ENCODE data around the gene CRTAC1. TPM values are rescaled to one million over a fixed set of nuclear protein-coding genes. Genes with fewer than 3 reads are reported as not detected.
A peak's percentile ranks its signal among the peaks of the same experiment; 100 is the strongest.

CRTAC1 gene
- total and polyA plus RNA-seq, 2 donors (not counting 3 experiments of a cell fraction or from before 2014, with no cell fraction given), result 1.4 to 3.0 TPM

- no peak for DNase-seq (ENCODE audit: low read depth, low spot score)
- no peaks in the 10 kb centered on the region for H3K36me3 ChIP-seq (ENCODE audit: control insufficient read depth in 2 of 2, extremely low read depth in 1 of 2, insufficient read depth in 2 of 2, low read length in 2 of 2)
- H3K9me1 ChIP-seq (replicated peaks; ENCODE audit: control insufficient read depth, extremely low read depth, insufficient read depth, low read length), result no peaks in the 10 kb centered on the region
- H3K79me2 ChIP-seq (ENCODE audit: control insufficient read depth, insufficient read depth, low read length), result no peaks in the 10 kb centered on the region
- dilution Hi-C loops (cut with MboI; ENCODE audit: extremely low pct_ligation_motif_present, low sequenced_read_pairs), result no loop called here
- no peaks in the 10 kb centered on the region for H3K27me3 ChIP-seq (ENCODE audit: control insufficient read depth in 2 of 2, insufficient read depth in 2 of 2, low read length in 2 of 2)
- POLR2A ChIA-PET, result no interaction called here
- TF ChIP-seq FOS (IDR thresholded peaks at IDR 0.05; ENCODE audit: borderline replicate concordance, insufficient read depth, low read length), result peak; percentile 39
- TF ChIP-seq EZH2 (IDR thresholded peaks at IDR 0.05; ENCODE audit: borderline replicate concordance, low read depth, low read length, severe bottlenecking), result no peak
- H3K4me1 ChIP-seq (ENCODE audit: control insufficient read depth, extremely low read depth, insufficient read depth, low read length), result no peaks in the 10 kb centered on the region
- H3K4me3 ChIP-seq (replicated peaks in 1 of 3; ENCODE audit: insufficient read depth in 1 of 3, low read depth in 1 of 3, low read length in 3 of 3), result no peak overlapping the region
- intact Hi-C loops (cut with micrococcal nuclease), result no loop called here
- H4K20me1 ChIP-seq (replicated peaks; ENCODE audit: control insufficient read depth, extremely low read depth, insufficient read depth, low read length), result no peaks in the 10 kb centered on the region
- no peak overlapping the region for H3K9ac ChIP-seq (replicated peaks; ENCODE audit: extremely low read depth, insufficient read depth, low read length)
- no peaks in the 10 kb centered on the region for H3K9me3 ChIP-seq (replicated peaks; ENCODE audit: control insufficient read depth, insufficient read depth, low read length)
- FAIRE-seq, result peak; percentile 4
- no peak overlapping the region for H2AFZ ChIP-seq (ENCODE audit: low read depth, low read length)
- no peak overlapping the region for H3K27ac ChIP-seq (ENCODE audit: insufficient read depth, low read depth, low read length)
- CTCF ChIA-PET, result interaction anchor here (1.0 kb wide), 1 partner anchor 10 kb away, joined by 3 read pairs; no protein-coding TSS in a partner anchor
- BruUV-seq (replicated peaks), result no TSS peak
- H3K4me2 ChIP-seq (ENCODE audit: insufficient read depth, low read length), result no peak overlapping the region
These were observed 172.4 kb downstream of the CRTAC1 start for GRCh38 chr10:97858001-97858439.

- FAIRE-seq, result no peak
- POLR2A ChIA-PET, result no interaction called here
- dilution Hi-C loops (cut with MboI; ENCODE audit: extremely low pct_ligation_motif_present, low sequenced_read_pairs), result no loop called here
These were observed 175.7 kb downstream of the CRTAC1 start for GRCh38 chr10:97854743-97855142.

More at GRCh38 chr10:97854743-97855142, 175.7 kb downstream of the CRTAC1 start:
- no peak overlapping the region for H3K4me2 ChIP-seq (ENCODE audit: insufficient read depth, low read length)
- TF ChIP-seq MYC (IDR thresholded peaks at IDR 0.05; ENCODE audit: low read depth, low read length) (no peak), CTCF (IDR thresholded peaks at IDR 0.05; ENCODE audit: extremely low read depth in 1 of 2, insufficient read depth in 1 of 2, low read depth in 1 of 2, low read length in 2 of 2) (no peak), GATA2 (IDR thresholded peaks at IDR 0.05; ENCODE audit: insufficient read depth, insufficient read length, low read depth, low read length) (no peak), EZH2 (IDR thresholded peaks at IDR 0.05; ENCODE audit: borderline replicate concordance, low read depth, low read length, severe bottlenecking) (no peak), POLR2AphosphoS5 (IDR thresholded peaks at IDR 0.05; ENCODE audit: insufficient read depth, low read depth, low read length) (no peak)
- TF ChIP-seq, protein P1, sequence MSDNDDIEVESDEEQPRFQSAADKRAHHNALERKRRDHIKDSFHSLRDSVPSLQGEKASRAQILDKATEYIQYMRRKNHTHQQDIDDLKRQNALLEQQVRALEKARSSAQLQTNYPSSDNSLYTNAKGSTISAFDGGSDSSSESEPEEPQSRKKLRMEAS (IDR thresholded peaks at IDR 0.05; ENCODE audit: insufficient read depth, insufficient read length), result no peak
- H3K4me1 ChIP-seq (ENCODE audit: control insufficient read depth, extremely low read depth, insufficient read depth, low read length), result no peaks in the 10 kb centered on the region
- no peaks in the 10 kb centered on the region for H4K20me1 ChIP-seq (replicated peaks; ENCODE audit: control insufficient read depth, extremely low read depth, insufficient read depth, low read length)
- no peak overlapping the region for H3K4me3 ChIP-seq (replicated peaks in 1 of 3; ENCODE audit: insufficient read depth in 1 of 3, low read depth in 1 of 3, low read length in 3 of 3)
- DNase-seq (ENCODE audit: low read depth, low spot score), result no peak
- no peak overlapping the region for H3K27ac ChIP-seq (ENCODE audit: insufficient read depth, low read depth, low read length)
- no peak overlapping the region for H3K9ac ChIP-seq (replicated peaks; ENCODE audit: extremely low read depth, insufficient read depth, low read length)
- H3K9me1 ChIP-seq (replicated peaks; ENCODE audit: control insufficient read depth, extremely low read depth, insufficient read depth, low read length), result no peaks in the 10 kb centered on the region
- no peaks in the 10 kb centered on the region for H3K79me2 ChIP-seq (ENCODE audit: control insufficient read depth, insufficient read depth, low read length)
- no peak overlapping the region for H2AFZ ChIP-seq (ENCODE audit: low read depth, low read length)
- H3K36me3 ChIP-seq (ENCODE audit: control insufficient read depth in 2 of 2, extremely low read depth in 1 of 2, insufficient read depth in 2 of 2, low read length in 2 of 2), result no peaks in the 10 kb centered on the region
- peaks cover 3 to 14% of the 10 kb centered on the region in 2 experiments for H3K27me3 ChIP-seq (ENCODE audit: control insufficient read depth in 2 of 2, insufficient read depth in 2 of 2, low read length in 2 of 2)
- CTCF ChIA-PET, result no interaction called here
- BruUV-seq (replicated peaks), result no TSS peak
- H3K9me3 ChIP-seq (replicated peaks; ENCODE audit: control insufficient read depth, insufficient read depth, low read length), result no peaks in the 10 kb centered on the region
- intact Hi-C loops (cut with micrococcal nuclease), result no loop called here
